Osteocyte (in vitro differentiated cells): ENCODE measurements around the gene NT5DC3. TPM values are rescaled to one million over a fixed set of nuclear protein-coding genes. Genes with fewer than 3 reads are reported as not detected.
A peak's percentile ranks its signal among the peaks of the same experiment; 100 is the strongest.

Experiments
- DNase-seq: peaks from one replicate; pipeline ENCODE4 v3.0.0; 2021; ENCODE audit warnings: mixed read lengths; ENCODE audit not compliant: unreplicated experiment; ENCODE audit errors: extremely low spot score
- H3K27ac Mint-ChIP-seq: one replicate; pipeline ENCODE4 v1.8.0; 2021; ENCODE audit warnings: mild to moderate bottlenecking, mixed read lengths; ENCODE audit not compliant: unreplicated experiment
- H3K27me3 Mint-ChIP-seq: one replicate; pipeline ENCODE4 v1.8.0; 2021; ENCODE audit warnings: mixed read lengths; ENCODE audit not compliant: unreplicated experiment
- H3K36me3 Mint-ChIP-seq: one replicate; pipeline ENCODE4 v1.8.0; 2021; ENCODE audit warnings: mixed read lengths; ENCODE audit not compliant: unreplicated experiment
- H3K4me1 Mint-ChIP-seq: one replicate; pipeline ENCODE4 v1.8.0; 2021; ENCODE audit warnings: mixed read lengths; ENCODE audit not compliant: unreplicated experiment
- H3K4me3 Mint-ChIP-seq: one replicate; pipeline ENCODE4 v1.8.0; 2021; ENCODE audit warnings: mild to moderate bottlenecking, moderate library complexity, mixed read lengths; ENCODE audit not compliant: unreplicated experiment
- H3K9me3 Mint-ChIP-seq: one replicate; pipeline ENCODE4 v1.8.0; 2021; ENCODE audit warnings: mixed read lengths; ENCODE audit not compliant: unreplicated experiment
- total RNA-seq: library from RNA; stranded (reverse); gene quantifications from 2 replicates; pipeline ENCODE4 v1.2.1, GENCODE V29; 2021
- TF ChIP-seq, protein P1 (sequence below): fragments of 200-600 bp; sonication (generic); IDR thresholded peaks from 2 replicates; pipeline ENCODE4 v1.5.0; 2021; ENCODE audit warnings: antibody characterized with exemption, mild to moderate bottlenecking, moderate library complexity

Gene NT5DC3
- total RNA-seq, 1 donor from 2014 or later, result 12.5 TPM

- Mint-ChIP-seq H3K4me1 (peaks cover 32% of the 10 kb centered on the region), H3K9me3 (no peaks in the 10 kb centered on the region), H3K27me3 (no peaks in the 10 kb centered on the region), H3K4me3 (no peak overlapping the region), H3K36me3 (no peaks in the 10 kb centered on the region), H3K27ac (no peak overlapping the region)
- no peak for DNase-seq
- TF ChIP-seq, protein P1, sequence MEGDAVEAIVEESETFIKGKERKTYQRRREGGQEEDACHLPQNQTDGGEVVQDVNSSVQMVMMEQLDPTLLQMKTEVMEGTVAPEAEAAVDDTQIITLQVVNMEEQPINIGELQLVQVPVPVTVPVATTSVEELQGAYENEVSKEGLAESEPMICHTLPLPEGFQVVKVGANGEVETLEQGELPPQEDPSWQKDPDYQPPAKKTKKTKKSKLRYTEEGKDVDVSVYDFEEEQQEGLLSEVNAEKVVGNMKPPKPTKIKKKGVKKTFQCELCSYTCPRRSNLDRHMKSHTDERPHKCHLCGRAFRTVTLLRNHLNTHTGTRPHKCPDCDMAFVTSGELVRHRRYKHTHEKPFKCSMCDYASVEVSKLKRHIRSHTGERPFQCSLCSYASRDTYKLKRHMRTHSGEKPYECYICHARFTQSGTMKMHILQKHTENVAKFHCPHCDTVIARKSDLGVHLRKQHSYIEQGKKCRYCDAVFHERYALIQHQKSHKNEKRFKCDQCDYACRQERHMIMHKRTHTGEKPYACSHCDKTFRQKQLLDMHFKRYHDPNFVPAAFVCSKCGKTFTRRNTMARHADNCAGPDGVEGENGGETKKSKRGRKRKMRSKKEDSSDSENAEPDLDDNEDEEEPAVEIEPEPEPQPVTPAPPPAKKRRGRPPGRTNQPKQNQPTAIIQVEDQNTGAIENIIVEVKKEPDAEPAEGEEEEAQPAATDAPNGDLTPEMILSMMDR, result no peak
Measured at GRCh38 chr12:103848917-103849491, 8.0 kb upstream of the NT5DC3 start.

DNA sequence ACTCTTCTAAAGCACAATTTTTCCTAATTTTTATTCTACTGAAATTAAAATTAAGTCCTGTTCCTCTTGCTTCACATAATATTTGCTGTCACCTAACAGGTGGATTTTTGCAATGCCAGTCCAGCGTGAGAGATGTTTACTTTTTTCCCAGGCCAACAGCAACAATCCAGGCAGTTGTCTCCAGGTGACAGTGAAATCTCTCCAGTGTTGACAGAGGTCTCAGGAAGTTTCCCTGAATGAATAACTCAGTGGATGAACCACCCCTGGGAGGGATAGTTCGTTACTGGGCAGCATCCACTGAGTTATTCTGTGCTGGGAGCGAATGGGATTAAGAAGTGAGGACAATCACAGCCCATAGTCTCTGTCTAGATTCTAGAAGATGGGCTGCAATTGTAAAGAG lies 7.1 kb upstream of the NT5DC3 start:
- no peak overlapping the region for H3K27ac Mint-ChIP-seq

DNA sequence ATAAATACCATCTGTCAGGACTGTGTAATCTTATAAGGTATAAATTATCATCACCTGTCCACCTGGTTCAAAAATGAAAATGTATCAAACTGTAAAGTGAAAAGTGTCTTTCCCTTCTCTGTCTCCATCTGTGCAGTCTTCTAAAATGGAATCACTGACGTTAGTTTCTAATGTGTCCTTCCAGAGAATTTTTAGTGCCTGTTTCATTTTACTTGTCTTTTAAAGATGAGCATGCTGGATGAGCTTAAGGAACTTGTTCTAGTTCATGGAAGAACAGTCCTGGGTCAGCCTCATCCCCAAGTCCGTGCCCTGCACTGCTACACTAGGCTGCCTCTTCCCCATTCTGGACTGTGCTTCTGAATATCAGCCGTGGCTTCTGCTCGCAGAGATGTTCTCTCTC lies 5.4 kb upstream of the NT5DC3 start:
- Mint-ChIP-seq H3K4me3 (no peak overlapping the region), H3K27ac (no peak overlapping the region), H3K27me3 (no peaks in the 10 kb centered on the region), H3K4me1 (peaks cover 29% of the 10 kb centered on the region), H3K36me3 (no peaks in the 10 kb centered on the region), H3K9me3 (no peaks in the 10 kb centered on the region)
- DNase-seq, result no peak
- TF ChIP-seq, protein P1, result no peak

More for the DNA sequence above, 7.1 kb upstream of the NT5DC3 start:
- Mint-ChIP-seq H3K9me3 (no peaks in the 10 kb centered on the region), H3K4me3 (no peak overlapping the region), H3K4me1 (peaks cover 32% of the 10 kb centered on the region), H3K27me3 (no peaks in the 10 kb centered on the region), H3K36me3 (no peaks in the 10 kb centered on the region)
- no peak for DNase-seq
- TF ChIP-seq, protein P1, result no peak

GRCh38 chr12:103844305-103844704 lies 3.3 kb upstream of the NT5DC3 start:
- no peak for DNase-seq
- TF ChIP-seq, protein P1, result no peak
- Mint-ChIP-seq H3K9me3 (no peaks in the 10 kb centered on the region), H3K4me3 (no peak overlapping the region), H3K27me3 (no peaks in the 10 kb centered on the region), H3K36me3 (no peaks in the 10 kb centered on the region), H3K4me1 (peaks cover 26% of the 10 kb centered on the region), H3K27ac (no peak overlapping the region)

DNA sequence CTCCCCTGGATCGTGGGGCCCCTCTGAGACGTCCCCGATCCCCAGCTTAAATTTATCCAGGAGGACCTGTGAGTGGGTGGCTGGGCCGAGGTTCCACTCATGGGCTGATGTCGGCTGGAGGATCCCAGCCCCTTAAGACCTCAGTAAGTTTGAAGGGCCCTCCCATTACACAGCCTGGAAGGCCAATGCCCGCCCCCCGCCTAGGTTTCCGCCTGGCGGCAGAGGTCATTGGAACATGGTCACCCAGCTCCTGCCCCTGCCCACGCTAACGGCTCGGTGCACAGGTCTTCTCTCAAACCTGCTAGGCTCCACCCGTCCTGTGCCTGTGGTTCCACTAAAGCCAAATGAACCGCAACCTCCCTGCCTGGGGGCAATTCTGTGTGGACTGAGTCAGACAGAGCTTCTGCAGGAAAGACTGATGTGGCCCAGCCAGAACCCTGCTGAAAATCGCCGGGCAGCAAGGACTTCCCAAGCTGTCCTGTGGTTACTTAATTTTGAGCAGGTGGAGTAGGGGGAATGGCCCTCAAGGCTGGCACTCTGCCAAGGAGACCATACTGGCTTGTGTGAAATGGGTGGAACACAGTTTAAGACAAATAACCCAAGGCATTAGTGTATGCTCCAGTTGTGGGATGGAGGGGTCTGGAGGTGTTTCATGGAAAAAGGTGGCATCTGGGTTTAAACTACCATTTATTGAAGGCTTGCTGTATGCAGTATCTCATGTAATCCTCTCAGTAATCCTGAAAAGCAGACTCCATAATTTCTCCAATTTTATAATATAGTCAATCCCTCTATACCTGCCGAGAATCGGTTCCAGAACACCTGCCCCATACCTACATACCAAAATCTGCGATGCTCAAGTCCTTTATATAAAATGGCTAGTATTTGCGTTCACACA lies 903 bp upstream of the NT5DC3 start:
- Mint-ChIP-seq H3K27me3 (no peaks in the 10 kb centered on the region), H3K36me3 (no peaks in the 10 kb centered on the region), H3K9me3 (no peaks in the 10 kb centered on the region), H3K4me3 (peak overlapping the region; percentile 92), H3K27ac (peak overlapping the region; percentile 96), H3K4me1 (peaks cover 38% of the 10 kb centered on the region)
- DNase-seq, result peak; percentile 95
- TF ChIP-seq, protein P1, result no peak
